Keratinocyte (primary cell): Measurements from ENCODE around the gene ARHGAP8. TPM values are rescaled to one million over a fixed set of nuclear protein-coding genes. Genes with fewer than 3 reads are reported as not detected.

Source experiments
- DNase-seq: peaks from one replicate; pipeline ENCODE4 v3.0.0-alpha.2; 2011; ENCODE audit warnings: low read depth, missing footprints, low spot score
- FAIRE-seq: peaks from 2 replicates; lab custom pipeline; 2011; peaks lifted over from hg19 to GRCh38; lab: Jason Lieb, UNC
- H2AFZ ChIP-seq: 2 replicates; pipeline ENCODE4 v1.6.0; 2012; ENCODE audit warnings: low read length, control low read depth, inconsistent platforms; ENCODE audit not compliant: control insufficient read depth
- H3K27ac ChIP-seq: 2 replicates; pipeline ENCODE4 v1.5.1; 2011; ENCODE audit warnings: low read length; ENCODE audit not compliant: control insufficient read depth, insufficient read depth
- H3K27me3 ChIP-seq: 3 replicates; pipeline ENCODE4 v1.6.0; 2011; ENCODE audit warnings: low read length; ENCODE audit not compliant: control insufficient read depth, insufficient read depth; ENCODE audit errors: extremely low read depth
- H3K36me3 ChIP-seq, 2 experiments: 2 replicates in 1 of 2; 3 replicates in 1 of 2; pipeline ENCODE4 v1.5.1; 2011; ENCODE audit warnings: low read length in 2 of 2, mild to moderate bottlenecking in 1 of 2; ENCODE audit not compliant: control insufficient read depth in 2 of 2, insufficient read depth in 2 of 2; ENCODE audit errors: extremely low read depth in 1 of 2
- H3K4me1 ChIP-seq: 3 replicates; pipeline ENCODE4 v1.5.1; 2011; ENCODE audit warnings: low read length; ENCODE audit not compliant: control insufficient read depth, insufficient read depth; ENCODE audit errors: extremely low read depth
- H3K4me2 ChIP-seq: 3 replicates; pipeline ENCODE4 v1.6.0; 2011; ENCODE audit warnings: low read depth, low read length; ENCODE audit not compliant: control insufficient read depth, insufficient read depth; ENCODE audit errors: extremely low read depth
- H3K4me3 ChIP-seq, 3 experiments: fragments of 200-600 bp in 1 of 3; sonication (generic) in 1 of 3; 2 replicates in 2 of 3; 3 replicates in 1 of 3; pipeline ENCODE4 v1.5.1; 2011 to 2016; ENCODE audit warnings: low read length in 3 of 3, mild to moderate bottlenecking in 3 of 3, control low read depth in 2 of 3, inconsistent platforms in 1 of 3, low read depth in 1 of 3, mixed read lengths in 1 of 3, mixed run types in 1 of 3, moderate library complexity in 1 of 3; ENCODE audit not compliant: control insufficient read depth in 2 of 3, insufficient read depth in 2 of 3; ENCODE audit errors: extremely low read depth in 1 of 3
- H3K79me2 ChIP-seq: 2 replicates; pipeline ENCODE4 v1.6.0; 2012; ENCODE audit warnings: low read length; ENCODE audit not compliant: control insufficient read depth, insufficient read depth
- H3K9ac ChIP-seq: 3 replicates; pipeline ENCODE4 v1.6.0; 2011; ENCODE audit warnings: low read length; ENCODE audit not compliant: control insufficient read depth, insufficient read depth; ENCODE audit errors: extremely low read depth
- H3K9me1 ChIP-seq: 3 replicates; pipeline ENCODE4 v1.6.0; 2011; ENCODE audit warnings: low read length; ENCODE audit not compliant: control insufficient read depth, insufficient read depth; ENCODE audit errors: extremely low read depth
- H3K9me3 ChIP-seq: 2 replicates; pipeline ENCODE4 v1.5.1; 2012; ENCODE audit warnings: low read depth, low read length; ENCODE audit not compliant: control insufficient read depth
- H4K20me1 ChIP-seq: 3 replicates; pipeline ENCODE4 v1.6.0; 2011; ENCODE audit warnings: low read length; ENCODE audit not compliant: control insufficient read depth, insufficient read depth; ENCODE audit errors: extremely low read depth
- CTCF ChIP-seq, 3 experiments: IDR thresholded peaks in 1 of 3; conservative IDR thresholded peaks in 1 of 3; optimal IDR thresholded peaks in 1 of 3; 2 replicates in 2 of 3; 3 replicates in 1 of 3; pipeline versions ENCODE3 to v1.5.1; 2011; ENCODE audit warnings: low read length in 3 of 3, mild to moderate bottlenecking in 3 of 3, moderate library complexity in 2 of 3, control low read depth in 1 of 3, inconsistent platforms in 1 of 3; ENCODE audit not compliant: insufficient read depth in 2 of 3; ENCODE audit errors: extremely low read depth in 1 of 3
- EZH2 ChIP-seq: IDR thresholded peaks from one replicate; pipeline ENCODE4 v1.6.1; 2012; ENCODE audit warnings: inconsistent platforms, mild to moderate bottlenecking, low read length, moderate library complexity
- dilution Hi-C: fragments of 300-500 bp; cut with MboI; formaldehyde crosslinking; loops from one replicate; pipeline ENCODE4 v1.7.0; 2020; ENCODE audit warnings: low sequenced_read_pairs; ENCODE audit not compliant: extremely low pct_ligation_motif_present
- polyA plus RNA-seq, 5 experiments: library from polyadenylated mRNA; depleted of rRNA in 3 of 5; stranded (reverse) in 3 of 5; stranded (forward) in 1 of 5; unstranded in 1 of 5; fragments of >200 nt; gene quantifications; 1 replicate in 1 of 5; 2 replicates in 3 of 5; 3 replicates in 1 of 5; pipeline versions ENCODE4 v1.2.1 to v1.2.3, GENCODE V29; 2011 to 2012; ENCODE audit warnings: missing spikeins in 2 of 5, low read depth in 1 of 5, low replicate concordance in 1 of 5

Gene ARHGAP8
- polyA plus RNA-seq, 1 donor (not counting 4 experiments of a cell fraction or from before 2014, with no cell fraction given): 21.3 TPM

- no peak overlapping the region for H3K4me2 ChIP-seq
- peaks cover 36% of the 10 kb centered on the region for H3K4me1 ChIP-seq
- no peak overlapping the region for H2AFZ ChIP-seq
- H3K9me1 ChIP-seq: peaks cover 13% of the 10 kb centered on the region
- H3K27ac ChIP-seq: no peak overlapping the region
- dilution Hi-C loops: no loop called here
- no peak for TF ChIP-seq EZH2
- no peak for TF ChIP-seq CTCF (optimal IDR thresholded peaks at IDR 0.05 in 1 of 3, IDR thresholded peaks at IDR 0.05 in 1 of 3, conservative IDR thresholded peaks at IDR 0.05 in 1 of 3; ENCODE audit: extremely low read depth in 1 of 3, insufficient read depth in 2 of 3, low read length in 3 of 3)
- H3K9ac ChIP-seq: no peak overlapping the region
- no peaks in the 10 kb centered on the region for H3K27me3 ChIP-seq
- no peak for DNase-seq
- peaks cover 62% of the 10 kb centered on the region for H3K79me2 ChIP-seq
- peaks cover 28% of the 10 kb centered on the region for H4K20me1 ChIP-seq
- no peak for FAIRE-seq
- H3K9me3 ChIP-seq: no peaks in the 10 kb centered on the region
- peaks cover 5 to 8% of the 10 kb centered on the region in 2 experiments for H3K36me3 ChIP-seq
- H3K4me3 ChIP-seq: no peak overlapping the region
Measured at GRCh38 chr22:44759001-44759400, 6.6 kb downstream of the ARHGAP8 start.

GRCh38 chr22:44759430-44760310 lies 7.3 kb downstream of the ARHGAP8 start:
- FAIRE-seq: no peak
- Histone ChIP-seq H3K4me3 (no peak overlapping the region), H3K9me3 (no peaks in the 10 kb centered on the region), H3K27me3 (no peaks in the 10 kb centered on the region), H3K36me3 (peaks cover 5 to 11% of the 10 kb centered on the region in 2 experiments), H3K27ac (no peak overlapping the region), H2AFZ (no peak overlapping the region), H3K79me2 (peaks cover 61% of the 10 kb centered on the region), H3K9ac (no peak overlapping the region), H3K4me2 (no peak overlapping the region), H3K9me1 (peaks cover 11% of the 10 kb centered on the region), H3K4me1 (peaks cover 29% of the 10 kb centered on the region), H4K20me1 (peaks cover 28% of the 10 kb centered on the region)
- no peak for DNase-seq
- dilution Hi-C loops: no loop called here
- no peak for TF ChIP-seq CTCF (optimal IDR thresholded peaks at IDR 0.05 in 1 of 3, IDR thresholded peaks at IDR 0.05 in 1 of 3, conservative IDR thresholded peaks at IDR 0.05 in 1 of 3; ENCODE audit: extremely low read depth in 1 of 3, insufficient read depth in 2 of 3, low read length in 3 of 3)
